ENCODE measurements around the gene SLC35F1.

The SLC35F1 gene

GRCh38 chr6:117924690-117925089 is 17.6 kb downstream of the SLC35F1 start:
- H3K4me2 ChIP-seq (ENCODE audit: insufficient read depth, low read length, poor library complexity, severe bottlenecking): no peak overlapping the region
- no peak overlapping the region for H3K27ac ChIP-seq (replicated peaks; ENCODE audit: low read length)
- H2BK12ac ChIP-seq (ENCODE audit: low read length): no peak overlapping the region
- no peak overlapping the region for H3K14ac ChIP-seq (ENCODE audit: low read length)
- H3K27me3 ChIP-seq (ENCODE audit: control insufficient read depth in 3 of 3, insufficient read depth in 3 of 3, low read depth in 1 of 3, low read length in 3 of 3): no peaks in the 10 kb centered on the region
- H3K9me3 ChIP-seq (replicated peaks in 1 of 2; ENCODE audit: control insufficient read depth in 2 of 2, insufficient read depth in 1 of 2, low read depth in 1 of 2, low read length in 2 of 2): peaks cover 5 to 31% of the 10 kb centered on the region in 2 donors
- H3K4me1 ChIP-seq (ENCODE audit: control insufficient read depth in 2 of 2, insufficient read depth in 1 of 2, low read depth in 1 of 2, low read length in 2 of 2): peaks cover 0 to 2% of the 10 kb centered on the region in 2 donors
- H3K18ac ChIP-seq (ENCODE audit: low read length): no peak overlapping the region
- no peak overlapping the region for H2BK15ac ChIP-seq (ENCODE audit: low read length)
- no peak overlapping the region for H3K4ac ChIP-seq (ENCODE audit: low read length)
- H2AK5ac ChIP-seq (ENCODE audit: low read depth, low read length): no peak overlapping the region
- no peak overlapping the region for H2BK120ac ChIP-seq (ENCODE audit: low read depth, low read length)
- no peak overlapping the region for H3K23ac ChIP-seq (ENCODE audit: low read depth, low read length, poor library complexity)
- H4K91ac ChIP-seq (ENCODE audit: low read depth, low read length, poor library complexity): no peak overlapping the region
- H3K9ac ChIP-seq (ENCODE audit: low read depth, low read length, poor library complexity): no peak overlapping the region
- no peak overlapping the region for H3K4me3 ChIP-seq (ENCODE audit: low read length in 2 of 2)
- no peaks in the 10 kb centered on the region for H3K79me1 ChIP-seq (ENCODE audit: low read depth, low read length)
- no peak overlapping the region for H4K8ac ChIP-seq (ENCODE audit: low read depth, low read length)
- H3K36me3 ChIP-seq (replicated peaks in 1 of 2; ENCODE audit: control insufficient read depth in 2 of 2, insufficient read depth in 2 of 2, low read length in 2 of 2): no peaks in the 10 kb centered on the region
- WGBS, 2 donors (ENCODE audit: extremely low coverage in 2 of 2, insufficient read length in 2 of 2, insufficient replicate concordance in 1 of 2): no CpG with 5 or more reads among the region's 2 CpGs
- DNase-seq (ENCODE audit: low spot score): no peak
- H2BK5ac ChIP-seq (ENCODE audit: low read length): no peak overlapping the region
- no peak overlapping the region for H2AFZ ChIP-seq (ENCODE audit: low read length)

GRCh38 chr6:117927866-117928265 is 20.8 kb downstream of the SLC35F1 start:
- no CpG with 5 or more reads among the region's 3 CpGs for WGBS, 2 donors (ENCODE audit: extremely low coverage in 2 of 2, insufficient read length in 2 of 2, insufficient replicate concordance in 1 of 2)
- H3K79me1 ChIP-seq (ENCODE audit: low read depth, low read length): no peaks in the 10 kb centered on the region

GRCh38 chr6:117928833-117929232 is 21.8 kb downstream of the SLC35F1 start:
- WGBS, 2 donors (ENCODE audit: extremely low coverage in 2 of 2, insufficient read length in 2 of 2, insufficient replicate concordance in 1 of 2): no CpG with 5 or more reads among the region's 4 CpGs
- Histone ChIP-seq H3K4ac (ENCODE audit: low read length) (no peak overlapping the region), H3K4me1 (ENCODE audit: control insufficient read depth in 2 of 2, insufficient read depth in 1 of 2, low read depth in 1 of 2, low read length in 2 of 2) (peaks cover 5 to 7% of the 10 kb centered on the region in 2 donors), H2BK120ac (ENCODE audit: low read depth, low read length) (no peak overlapping the region), H3K27me3 (ENCODE audit: control insufficient read depth in 3 of 3, insufficient read depth in 3 of 3, low read depth in 1 of 3, low read length in 3 of 3) (no peaks in the 10 kb centered on the region), H2BK15ac (ENCODE audit: low read length) (no peak overlapping the region), H3K79me1 (ENCODE audit: low read depth, low read length) (no peaks in the 10 kb centered on the region), H4K91ac (ENCODE audit: low read depth, low read length, poor library complexity) (no peak overlapping the region), H3K23ac (ENCODE audit: low read depth, low read length, poor library complexity) (no peak overlapping the region), H2BK5ac (ENCODE audit: low read length) (no peak overlapping the region), H3K4me3 (ENCODE audit: low read length in 2 of 2) (no peak overlapping the region), H3K9me3 (replicated peaks in 1 of 2; ENCODE audit: control insufficient read depth in 2 of 2, insufficient read depth in 1 of 2, low read depth in 1 of 2, low read length in 2 of 2) (peaks cover 2 to 35% of the 10 kb centered on the region in 2 donors), H3K36me3 (replicated peaks in 1 of 2; ENCODE audit: control insufficient read depth in 2 of 2, insufficient read depth in 2 of 2, low read length in 2 of 2) (no peaks in the 10 kb centered on the region), H3K4me2 (ENCODE audit: insufficient read depth, low read length, poor library complexity, severe bottlenecking) (no peak overlapping the region), H3K18ac (ENCODE audit: low read length) (no peak overlapping the region), H4K8ac (ENCODE audit: low read depth, low read length) (no peak overlapping the region), H2BK12ac (ENCODE audit: low read length) (no peak overlapping the region), H3K9ac (ENCODE audit: low read depth, low read length, poor library complexity) (no peak overlapping the region), H2AK5ac (ENCODE audit: low read depth, low read length) (no peak overlapping the region), H3K27ac (replicated peaks; ENCODE audit: low read length) (no peak overlapping the region), H2AFZ (ENCODE audit: low read length) (no peak overlapping the region), H3K14ac (ENCODE audit: low read length) (no peak overlapping the region)
- DNase-seq (ENCODE audit: low spot score): no peak

More at GRCh38 chr6:117927866-117928265, 20.8 kb downstream of the SLC35F1 start:
- no peaks in the 10 kb centered on the region for H3K36me3 ChIP-seq (replicated peaks in 1 of 2; ENCODE audit: control insufficient read depth in 2 of 2, insufficient read depth in 2 of 2, low read length in 2 of 2)
- no peak for DNase-seq (ENCODE audit: low spot score)
- H4K8ac ChIP-seq (ENCODE audit: low read depth, low read length): no peak overlapping the region
- H3K9ac ChIP-seq (ENCODE audit: low read depth, low read length, poor library complexity): no peak overlapping the region
- H2BK15ac ChIP-seq (ENCODE audit: low read length): no peak overlapping the region
- no peak overlapping the region for H2BK12ac ChIP-seq (ENCODE audit: low read length)
- H3K23ac ChIP-seq (ENCODE audit: low read depth, low read length, poor library complexity): no peak overlapping the region
- H3K4me2 ChIP-seq (ENCODE audit: insufficient read depth, low read length, poor library complexity, severe bottlenecking): no peak overlapping the region
- no peak overlapping the region for H3K18ac ChIP-seq (ENCODE audit: low read length)
- H2BK5ac ChIP-seq (ENCODE audit: low read length): no peak overlapping the region
- H2BK120ac ChIP-seq (ENCODE audit: low read depth, low read length): no peak overlapping the region
- H3K14ac ChIP-seq (ENCODE audit: low read length): no peak overlapping the region
- no peak overlapping the region for H3K4ac ChIP-seq (ENCODE audit: low read length)
- H2AFZ ChIP-seq (ENCODE audit: low read length): no peak overlapping the region
- no peak overlapping the region for H3K27ac ChIP-seq (replicated peaks; ENCODE audit: low read length)
- no peak overlapping the region for H3K4me3 ChIP-seq (ENCODE audit: low read length in 2 of 2)
- H3K9me3 ChIP-seq (replicated peaks in 1 of 2; ENCODE audit: control insufficient read depth in 2 of 2, insufficient read depth in 1 of 2, low read depth in 1 of 2, low read length in 2 of 2): peaks cover 2 to 35% of the 10 kb centered on the region in 2 donors
- H2AK5ac ChIP-seq (ENCODE audit: low read depth, low read length): no peak overlapping the region
- H3K4me1 ChIP-seq (ENCODE audit: control insufficient read depth in 2 of 2, insufficient read depth in 1 of 2, low read depth in 1 of 2, low read length in 2 of 2): peaks cover 0 to 1% of the 10 kb centered on the region in 2 donors
- no peak overlapping the region for H4K91ac ChIP-seq (ENCODE audit: low read depth, low read length, poor library complexity)
- H3K27me3 ChIP-seq (ENCODE audit: control insufficient read depth in 3 of 3, insufficient read depth in 3 of 3, low read depth in 1 of 3, low read length in 3 of 3): no peaks in the 10 kb centered on the region

- H2BK120ac ChIP-seq (ENCODE audit: low read depth, low read length): no peak overlapping the region
- no peaks in the 10 kb centered on the region for H3K36me3 ChIP-seq (replicated peaks in 1 of 2; ENCODE audit: control insufficient read depth in 2 of 2, insufficient read depth in 2 of 2, low read length in 2 of 2)
- H3K4me1 ChIP-seq (ENCODE audit: control insufficient read depth in 2 of 2, insufficient read depth in 1 of 2, low read depth in 1 of 2, low read length in 2 of 2): peaks cover 6 to 8% of the 10 kb centered on the region in 2 donors
- no peak overlapping the region for H3K9ac ChIP-seq (ENCODE audit: low read depth, low read length, poor library complexity)
- no peak for DNase-seq (ENCODE audit: low spot score)
- H3K4me2 ChIP-seq (ENCODE audit: insufficient read depth, low read length, poor library complexity, severe bottlenecking): no peak overlapping the region
- no peak overlapping the region for H3K23ac ChIP-seq (ENCODE audit: low read depth, low read length, poor library complexity)
- no peak overlapping the region for H3K18ac ChIP-seq (ENCODE audit: low read length)
- H2AFZ ChIP-seq (ENCODE audit: low read length): no peak overlapping the region
- H2BK12ac ChIP-seq (ENCODE audit: low read length): no peak overlapping the region
- no peak overlapping the region for H3K14ac ChIP-seq (ENCODE audit: low read length)
- no peaks in the 10 kb centered on the region for H3K79me1 ChIP-seq (ENCODE audit: low read depth, low read length)
- H3K4me3 ChIP-seq (ENCODE audit: low read length in 2 of 2): no peak overlapping the region
- H3K27me3 ChIP-seq (ENCODE audit: control insufficient read depth in 3 of 3, insufficient read depth in 3 of 3, low read depth in 1 of 3, low read length in 3 of 3): no peaks in the 10 kb centered on the region
- no peak overlapping the region for H3K27ac ChIP-seq (replicated peaks; ENCODE audit: low read length)
- H3K9me3 ChIP-seq (replicated peaks in 1 of 2; ENCODE audit: control insufficient read depth in 2 of 2, insufficient read depth in 1 of 2, low read depth in 1 of 2, low read length in 2 of 2): peaks cover 2 to 35% of the 10 kb centered on the region in 2 donors
- no peak overlapping the region for H4K8ac ChIP-seq (ENCODE audit: low read depth, low read length)
- no peak overlapping the region for H2AK5ac ChIP-seq (ENCODE audit: low read depth, low read length)
- no CpG with 5 or more reads among the region's 1 CpG for WGBS, 2 donors (ENCODE audit: extremely low coverage in 2 of 2, insufficient read length in 2 of 2, insufficient replicate concordance in 1 of 2)
- H2BK5ac ChIP-seq (ENCODE audit: low read length): no peak overlapping the region
- H4K91ac ChIP-seq (ENCODE audit: low read depth, low read length, poor library complexity): no peak overlapping the region
- H2BK15ac ChIP-seq (ENCODE audit: low read length): no peak overlapping the region
- H3K4ac ChIP-seq (ENCODE audit: low read length): no peak overlapping the region
These were observed 22.4 kb downstream of the SLC35F1 start for GRCh38 chr6:117929501-117929900.

Measured in neuronal stem cell (in vitro differentiated cells).